ENCODE data around the gene STMN1. TPM values are rescaled to one million over a fixed set of nuclear protein-coding genes. Genes with fewer than 3 reads are reported as not detected.
A peak's percentile ranks its signal among the peaks of the same experiment; 100 is the strongest.

STMN1 gene
- total and polyA plus RNA-seq, 9 of the 15 experiments (the other 6 are each of a cell fraction or from before 2014, with no cell fraction given): 269 to 2,153 (median 595) TPM

DNA sequence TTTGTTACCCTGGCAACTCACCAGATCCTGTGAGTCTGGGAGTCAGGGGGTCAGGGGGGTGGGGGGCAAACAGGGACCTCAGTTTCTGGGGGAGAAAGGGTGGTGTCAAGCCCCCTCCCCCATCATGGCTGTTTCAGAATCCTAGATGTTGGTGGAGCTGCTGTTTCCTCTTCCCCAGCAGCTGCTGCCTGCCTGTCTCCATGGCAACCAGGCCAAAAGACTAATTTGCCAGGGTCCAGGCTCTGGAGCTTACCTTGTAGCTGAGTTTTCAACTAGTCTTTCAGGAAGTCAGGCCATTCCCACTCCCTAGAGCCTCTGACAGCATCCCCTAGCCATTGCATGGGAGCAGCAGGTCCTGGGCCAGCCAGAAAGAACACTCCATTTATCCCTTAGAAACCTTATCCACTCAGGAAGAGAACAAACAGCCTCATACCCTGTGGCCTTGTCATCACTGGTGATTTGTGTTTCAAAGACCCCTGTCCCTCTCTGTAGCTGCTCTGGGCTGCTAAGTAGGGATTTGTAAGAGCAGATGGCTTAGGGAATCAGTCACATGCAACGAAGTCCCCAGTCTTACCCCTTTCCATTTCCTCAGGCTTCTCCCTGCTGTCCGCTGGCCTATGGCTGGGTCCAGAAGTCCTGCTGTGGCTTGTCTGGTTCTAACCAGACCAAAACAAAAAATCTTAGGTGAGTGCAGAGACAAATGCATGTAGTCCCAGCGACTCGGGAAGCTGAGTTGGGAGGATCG lies 21.5 kb upstream of the STMN1 start:
- Histone ChIP-seq H3K79me2 (ENCODE audit: control insufficient read depth, insufficient read depth, low read length) (no peaks in the 10 kb centered on the region), H3K27me3 (ENCODE audit: control insufficient read depth in 2 of 2, insufficient read depth in 2 of 2, low read length in 2 of 2) (no peaks in the 10 kb centered on the region), H3K4me1 (replicated peaks in 1 of 2; ENCODE audit: control insufficient read depth in 2 of 2, insufficient read depth in 2 of 2, low read length in 2 of 2) (peaks cover 23 to 37% of the 10 kb centered on the region in 2 experiments), H3K9me1 (ENCODE audit: control insufficient read depth, insufficient read depth, low read length) (peaks cover 3% of the 10 kb centered on the region), H3K27ac (ENCODE audit: extremely low read depth, low read depth, low read length) (no peak overlapping the region), H3K4me3 (no peak overlapping the region), H2AFZ (ENCODE audit: low read depth, low read length) (no peak overlapping the region), H3K36me3 (ENCODE audit: control insufficient read depth, insufficient read depth, low read length) (no peaks in the 10 kb centered on the region), H3K4me2 (ENCODE audit: insufficient read depth, low read length) (no peak overlapping the region), H3K9me3 (replicated peaks; ENCODE audit: control insufficient read depth, insufficient read depth, low read depth, low read length) (no peaks in the 10 kb centered on the region), H4K20me1 (replicated peaks; ENCODE audit: control insufficient read depth, insufficient read depth, low read length) (no peaks in the 10 kb centered on the region), H3K9ac (ENCODE audit: insufficient read depth in 1 of 2, low read depth in 2 of 2, low read length in 2 of 2) (peak overlapping the region in 1 of 2 experiments; percentile 81; a peak in 1 of 4 replicates)
- TF ChIP-seq CBX8 (IDR thresholded peaks at IDR 0.05; ENCODE audit: borderline replicate concordance, extremely low read depth, low read depth, low read length, poor library complexity, severe bottlenecking) (no peak), RFX1 (IDR thresholded peaks at IDR 0.05) (peak; percentile 93), ZBTB1 (CRISPR knock-in tag; IDR thresholded peaks at IDR 0.05; ENCODE audit: borderline replicate concordance, low read depth) (0 out of 2 replicates have a peak, but pooled peaks have one; percentile 39)
- DNase-seq (ENCODE audit: extremely low read depth in 1 of 4, low spot score in 3 of 4): peak in 1 of 4 experiments; percentile 5
- intact Hi-C loops (cut with micrococcal nuclease): no loop called here
- no TSS peak for BruUV-seq (replicated peaks)
- ATAC-seq: no peak
- in situ Hi-C loops (cut with MboI): no loop called here
- ChIA-PET CTCF (ENCODE audit: low intra/inter-chr PET ratio) (no interaction called here), POLR2A (interaction anchor here (0.6 to 1.6 kb wide), 5 partner anchors 10 to 70 kb away, joined by 3 to 4 read pairs (median 3); partner anchors contain the start of gene PAFAH2)
- no peak for FAIRE-seq
- WGBS (ENCODE audit: insufficient coverage, low coverage, missing lambda C conversion rate): 85% methylated on average over 5 of the region's 5 CpGs
